ENCODE results near the gene ELOVL6.

ELOVL6 gene

DNA sequence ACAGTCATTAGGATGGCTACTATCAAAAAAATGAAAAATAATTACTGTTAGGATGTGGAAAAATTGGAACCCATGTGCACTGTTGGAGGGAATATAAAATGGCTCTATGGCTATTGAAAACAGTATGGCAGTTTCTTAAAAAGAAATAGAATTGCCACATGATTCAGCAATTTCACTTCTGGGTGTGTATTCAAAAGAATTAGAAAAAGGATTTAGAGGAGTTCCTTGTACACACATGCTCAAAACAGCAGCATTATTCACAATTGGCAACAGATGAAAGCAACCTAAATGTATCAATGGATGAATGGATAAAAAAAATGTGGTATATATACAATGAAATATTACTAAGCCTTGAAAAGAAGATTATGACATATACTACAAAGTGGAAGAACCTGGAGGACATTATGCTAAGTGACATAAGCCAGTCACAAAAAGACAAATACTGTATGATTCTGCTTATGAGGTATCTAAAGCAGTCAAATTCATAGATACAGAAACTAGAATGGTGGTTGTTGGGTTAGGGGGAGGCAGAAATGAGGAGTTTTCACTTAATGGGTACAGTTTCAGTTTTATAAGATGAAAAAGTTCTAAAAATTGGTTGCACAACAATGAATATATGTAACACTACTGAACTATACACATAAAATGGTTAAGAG is 123.2 kb downstream of the ELOVL6 start:
- H3K9ac ChIP-seq (ENCODE audit: low read length in 2 of 2): no peak overlapping the region
- H3K4me1 ChIP-seq (ENCODE audit: control insufficient read depth, insufficient read depth, low read length): no peaks in the 10 kb centered on the region
- no peaks in the 10 kb centered on the region for H3K36me3 ChIP-seq (ENCODE audit: control insufficient read depth in 2 of 2, insufficient read depth in 2 of 2, low read length in 2 of 2)
- H3K27me3 ChIP-seq (ENCODE audit: control insufficient read depth in 1 of 2, insufficient read depth in 2 of 2, low read length in 2 of 2): no peaks in the 10 kb centered on the region
- H3K9me3 ChIP-seq (ENCODE audit: control insufficient read depth in 2 of 2, low read length in 2 of 2): no peaks in the 10 kb centered on the region
- no peak overlapping the region for H3K4me3 ChIP-seq (ENCODE audit: low read length in 2 of 2)
- no peak overlapping the region for H3K27ac ChIP-seq (ENCODE audit: low read length)

DNA sequence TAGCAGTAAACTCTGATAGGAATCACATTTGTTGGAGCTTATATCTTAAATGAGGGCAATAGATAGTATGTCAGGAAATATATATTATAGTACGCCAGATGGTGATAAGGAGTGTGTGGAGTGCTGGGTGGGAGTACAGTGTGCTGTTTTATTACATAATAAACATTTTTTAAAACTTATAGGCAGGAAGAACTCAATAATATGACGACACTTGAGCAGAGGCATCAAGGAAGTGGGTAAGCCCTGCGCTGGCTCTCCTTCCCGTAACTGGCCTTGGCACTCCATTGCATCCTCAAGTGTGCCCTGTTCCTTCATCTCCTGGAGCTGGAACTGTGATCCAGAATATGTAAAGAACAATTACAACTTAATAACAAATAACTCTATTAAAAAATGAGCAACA is 123.8 kb downstream of the ELOVL6 start:
- no peaks in the 10 kb centered on the region for H3K4me1 ChIP-seq (ENCODE audit: control insufficient read depth, insufficient read depth, low read length)
- no peaks in the 10 kb centered on the region for H3K27me3 ChIP-seq (ENCODE audit: control insufficient read depth in 1 of 2, insufficient read depth in 2 of 2, low read length in 2 of 2)
- H3K9ac ChIP-seq (ENCODE audit: low read length in 2 of 2): no peak overlapping the region
- H3K36me3 ChIP-seq (ENCODE audit: control insufficient read depth in 2 of 2, insufficient read depth in 2 of 2, low read length in 2 of 2): no peaks in the 10 kb centered on the region
- H3K4me3 ChIP-seq (ENCODE audit: low read length in 2 of 2): no peak overlapping the region
- H3K27ac ChIP-seq (ENCODE audit: low read length): no peak overlapping the region
- H3K9me3 ChIP-seq (ENCODE audit: control insufficient read depth in 2 of 2, low read length in 2 of 2): no peaks in the 10 kb centered on the region

DNA sequence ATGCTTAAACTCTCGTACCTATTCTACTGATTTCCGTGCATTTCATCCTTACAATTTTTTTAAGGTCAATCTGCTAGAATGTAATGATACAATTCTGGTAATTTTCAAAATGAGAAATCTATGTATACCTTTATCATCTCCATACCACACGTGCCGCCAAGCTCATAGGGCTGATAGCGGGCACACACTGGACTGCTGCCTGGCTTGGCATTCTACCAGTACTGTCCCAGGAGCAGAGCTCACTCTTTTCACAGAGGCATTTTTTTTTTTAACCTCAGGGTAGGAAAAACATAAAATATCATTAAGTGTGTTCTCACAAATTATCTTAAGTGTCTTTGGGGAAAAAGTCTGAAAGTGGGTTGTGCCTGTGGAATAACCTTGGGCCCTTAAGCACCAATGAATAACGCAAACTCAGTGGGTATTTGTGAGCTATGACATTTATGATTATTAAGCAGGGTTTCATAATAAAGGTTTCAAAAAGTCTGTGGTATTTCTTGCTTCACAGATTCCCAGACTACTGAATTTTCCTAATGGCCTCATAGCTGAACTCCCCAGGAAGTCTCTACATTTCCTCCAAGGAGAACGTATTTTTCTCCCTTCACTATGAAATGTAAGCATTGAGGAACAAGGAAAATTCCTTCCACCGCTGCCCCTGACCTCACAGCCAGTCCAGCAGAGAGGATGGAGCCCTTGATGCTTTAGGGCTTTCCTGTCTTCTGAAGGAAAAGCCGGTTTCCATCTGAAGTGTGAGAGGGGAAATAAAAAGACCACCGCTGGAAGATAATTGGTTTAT is 125.2 kb downstream of the ELOVL6 start:
- no peaks in the 10 kb centered on the region for H3K27me3 ChIP-seq (ENCODE audit: control insufficient read depth in 1 of 2, insufficient read depth in 2 of 2, low read length in 2 of 2)
- H3K9ac ChIP-seq (ENCODE audit: low read length in 2 of 2): no peak overlapping the region
- no peaks in the 10 kb centered on the region for H3K36me3 ChIP-seq (ENCODE audit: control insufficient read depth in 2 of 2, insufficient read depth in 2 of 2, low read length in 2 of 2)
- H3K27ac ChIP-seq (ENCODE audit: low read length): no peak overlapping the region
- H3K4me3 ChIP-seq (ENCODE audit: low read length in 2 of 2): no peak overlapping the region
- no peaks in the 10 kb centered on the region for H3K9me3 ChIP-seq (ENCODE audit: control insufficient read depth in 2 of 2, low read length in 2 of 2)
- no peaks in the 10 kb centered on the region for H3K4me1 ChIP-seq (ENCODE audit: control insufficient read depth, insufficient read depth, low read length)

DNA sequence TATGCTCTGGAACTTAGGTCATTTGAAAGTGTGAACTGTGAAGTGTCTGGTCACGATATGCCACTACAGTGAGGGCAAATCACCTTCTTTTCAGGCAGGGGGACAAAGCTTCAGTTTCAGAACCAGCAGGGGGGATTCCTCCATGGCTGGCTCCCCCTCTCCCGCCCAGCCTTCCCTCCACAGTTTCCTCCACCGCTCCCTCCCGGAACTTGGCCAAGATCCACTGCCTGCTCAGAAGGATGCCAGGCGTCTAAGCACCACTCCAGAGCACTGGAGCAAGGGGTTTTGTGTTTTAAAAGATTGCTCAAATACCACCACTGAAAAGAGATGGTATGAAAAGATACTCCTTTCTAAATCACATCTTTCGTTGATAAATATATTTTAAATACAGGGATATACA is 126.9 kb downstream of the ELOVL6 start:
- Histone ChIP-seq H3K9ac (ENCODE audit: low read length in 2 of 2) (no peak overlapping the region), H3K4me3 (ENCODE audit: low read length in 2 of 2) (no peak overlapping the region), H3K4me1 (ENCODE audit: control insufficient read depth, insufficient read depth, low read length) (no peaks in the 10 kb centered on the region), H3K27ac (ENCODE audit: low read length) (no peak overlapping the region), H3K27me3 (ENCODE audit: control insufficient read depth in 1 of 2, insufficient read depth in 2 of 2, low read length in 2 of 2) (no peaks in the 10 kb centered on the region), H3K9me3 (ENCODE audit: control insufficient read depth in 2 of 2, low read length in 2 of 2) (no peaks in the 10 kb centered on the region), H3K36me3 (ENCODE audit: control insufficient read depth in 2 of 2, insufficient read depth in 2 of 2, low read length in 2 of 2) (no peaks in the 10 kb centered on the region)

DNA sequence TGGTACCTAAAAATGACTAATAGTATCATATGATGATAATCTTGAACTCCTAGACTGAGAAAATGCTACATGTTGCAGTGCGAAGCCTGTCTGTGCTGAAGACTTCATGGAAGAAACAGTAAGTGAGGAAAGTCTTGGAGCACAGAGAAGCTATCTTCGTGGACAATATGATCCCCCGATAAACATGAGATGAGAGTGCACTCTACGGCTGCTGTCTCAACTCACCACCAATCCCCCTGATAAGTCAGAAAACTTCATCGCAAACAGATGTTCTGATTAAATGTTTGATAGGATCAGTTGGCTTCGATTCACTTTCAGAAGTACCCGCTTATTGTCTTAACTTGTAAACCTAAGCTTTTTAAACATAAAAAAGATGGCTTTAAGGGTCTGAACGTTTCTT is 130.2 kb downstream of the ELOVL6 start:
- H3K27ac ChIP-seq (ENCODE audit: low read length): no peak overlapping the region
- H3K4me1 ChIP-seq (ENCODE audit: control insufficient read depth, insufficient read depth, low read length): no peaks in the 10 kb centered on the region
- H3K4me3 ChIP-seq (ENCODE audit: low read length in 2 of 2): no peak overlapping the region
- no peaks in the 10 kb centered on the region for H3K36me3 ChIP-seq (ENCODE audit: control insufficient read depth in 2 of 2, insufficient read depth in 2 of 2, low read length in 2 of 2)
- H3K9me3 ChIP-seq (ENCODE audit: control insufficient read depth in 2 of 2, low read length in 2 of 2): no peaks in the 10 kb centered on the region
- no peaks in the 10 kb centered on the region for H3K27me3 ChIP-seq (ENCODE audit: control insufficient read depth in 1 of 2, insufficient read depth in 2 of 2, low read length in 2 of 2)
- no peak overlapping the region for H3K9ac ChIP-seq (ENCODE audit: low read length in 2 of 2)

DNA sequence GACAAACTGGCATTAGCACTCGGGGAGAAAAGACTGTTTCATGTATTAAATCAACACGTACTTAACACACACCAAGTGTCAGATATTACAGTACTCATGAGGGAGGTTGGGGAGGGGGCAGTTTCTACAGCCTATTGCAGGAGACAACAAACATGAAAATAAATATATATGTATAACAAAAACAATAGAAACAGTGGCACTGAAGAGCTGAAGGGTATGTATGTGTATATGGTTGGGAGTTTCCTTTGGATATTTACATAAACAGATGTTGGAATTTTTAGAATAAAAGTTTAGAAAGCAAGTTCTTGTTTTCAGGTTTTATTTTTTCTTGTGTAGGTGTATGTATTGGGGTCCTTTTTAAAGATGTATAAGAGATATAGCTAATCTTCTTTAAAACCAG is 133.5 kb downstream of the ELOVL6 start:
- Histone ChIP-seq H3K27ac (ENCODE audit: low read length) (no peak overlapping the region), H3K4me1 (ENCODE audit: control insufficient read depth, insufficient read depth, low read length) (no peaks in the 10 kb centered on the region), H3K4me3 (ENCODE audit: low read length in 2 of 2) (no peak overlapping the region), H3K36me3 (ENCODE audit: control insufficient read depth in 2 of 2, insufficient read depth in 2 of 2, low read length in 2 of 2) (no peaks in the 10 kb centered on the region), H3K9ac (ENCODE audit: low read length in 2 of 2) (no peak overlapping the region), H3K27me3 (ENCODE audit: control insufficient read depth in 1 of 2, insufficient read depth in 2 of 2, low read length in 2 of 2) (no peaks in the 10 kb centered on the region), H3K9me3 (ENCODE audit: control insufficient read depth in 2 of 2, low read length in 2 of 2) (no peaks in the 10 kb centered on the region)

DNA sequence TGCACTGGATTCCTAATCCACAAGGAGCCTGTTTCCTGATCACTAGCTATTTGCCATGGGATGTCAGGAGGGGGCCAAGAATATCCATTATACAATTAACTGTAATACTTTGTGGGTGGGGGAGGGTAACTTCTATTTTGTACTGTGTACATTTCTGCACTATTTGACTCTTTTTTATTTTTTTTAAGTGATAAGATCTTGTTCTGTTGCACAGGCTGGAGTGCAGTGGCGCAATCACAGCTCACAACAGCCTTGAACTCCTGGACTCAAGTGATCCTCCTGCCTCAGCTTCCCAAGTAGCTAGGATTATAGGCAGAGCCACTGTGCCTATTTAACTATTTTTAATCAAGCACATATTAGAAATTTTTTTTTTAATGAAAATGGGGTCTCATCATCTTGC is 134.1 kb downstream of the ELOVL6 start:
- Histone ChIP-seq H3K36me3 (ENCODE audit: control insufficient read depth in 2 of 2, insufficient read depth in 2 of 2, low read length in 2 of 2) (no peaks in the 10 kb centered on the region), H3K27ac (ENCODE audit: low read length) (no peak overlapping the region), H3K9ac (ENCODE audit: low read length in 2 of 2) (no peak overlapping the region), H3K4me1 (ENCODE audit: control insufficient read depth, insufficient read depth, low read length) (no peaks in the 10 kb centered on the region), H3K4me3 (ENCODE audit: low read length in 2 of 2) (no peak overlapping the region), H3K27me3 (ENCODE audit: control insufficient read depth in 1 of 2, insufficient read depth in 2 of 2, low read length in 2 of 2) (no peaks in the 10 kb centered on the region), H3K9me3 (ENCODE audit: control insufficient read depth in 2 of 2, low read length in 2 of 2) (no peaks in the 10 kb centered on the region)

DNA sequence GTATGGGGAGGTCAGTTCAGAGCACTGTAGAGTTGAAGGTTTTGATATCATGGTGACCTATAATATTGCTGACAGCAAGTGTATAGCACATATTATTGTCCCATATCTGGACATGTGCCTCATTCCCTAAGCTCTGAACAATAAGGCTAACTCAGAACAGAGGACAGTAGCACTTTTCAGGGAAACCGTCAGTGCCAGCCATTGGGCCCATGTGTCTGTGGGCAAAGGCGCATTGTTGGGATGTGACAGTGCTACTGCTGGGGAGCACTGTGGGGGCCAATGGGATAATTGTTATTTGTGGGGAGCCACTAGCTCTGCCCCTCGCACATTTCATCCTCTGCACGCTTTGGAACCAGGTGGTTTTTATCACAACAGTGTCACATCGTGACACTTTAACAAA is 136.2 kb downstream of the ELOVL6 start:
- H3K27ac ChIP-seq (ENCODE audit: low read length): no peak overlapping the region
- H3K9ac ChIP-seq (ENCODE audit: low read length in 2 of 2): no peak overlapping the region

DNA sequence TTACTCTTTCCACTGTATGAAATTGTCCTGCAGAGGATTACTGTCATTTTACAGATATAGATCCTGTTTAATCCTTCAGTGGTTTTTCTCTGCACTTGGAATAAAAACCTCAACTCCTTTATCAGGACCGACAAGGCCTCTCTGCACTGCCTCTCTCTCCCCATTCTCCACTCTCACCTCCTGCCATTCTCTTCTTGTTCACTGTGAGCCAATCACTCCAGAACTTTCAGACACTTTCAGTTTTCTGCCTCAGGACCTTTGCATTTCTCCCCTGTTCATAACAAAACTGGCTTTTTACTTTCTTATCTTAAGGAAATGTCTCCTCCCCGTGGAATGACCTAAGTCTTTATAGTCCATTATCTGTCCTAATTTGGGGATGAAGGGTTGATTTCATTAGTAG is 137.3 kb downstream of the ELOVL6 start:
- H3K36me3 ChIP-seq (ENCODE audit: control insufficient read depth in 2 of 2, insufficient read depth in 2 of 2, low read length in 2 of 2): no peaks in the 10 kb centered on the region
- H3K9me3 ChIP-seq (ENCODE audit: control insufficient read depth in 2 of 2, low read length in 2 of 2): no peaks in the 10 kb centered on the region
- H3K4me1 ChIP-seq (ENCODE audit: control insufficient read depth, insufficient read depth, low read length): no peaks in the 10 kb centered on the region
- H3K9ac ChIP-seq (ENCODE audit: low read length in 2 of 2): no peak overlapping the region
- H3K27me3 ChIP-seq (ENCODE audit: control insufficient read depth in 1 of 2, insufficient read depth in 2 of 2, low read length in 2 of 2): no peaks in the 10 kb centered on the region
- H3K27ac ChIP-seq (ENCODE audit: low read length): no peak overlapping the region
- H3K4me3 ChIP-seq (ENCODE audit: low read length in 2 of 2): no peak overlapping the region

More for the DNA sequence above, 136.2 kb downstream of the ELOVL6 start:
- Histone ChIP-seq H3K4me1 (ENCODE audit: control insufficient read depth, insufficient read depth, low read length) (no peaks in the 10 kb centered on the region), H3K36me3 (ENCODE audit: control insufficient read depth in 2 of 2, insufficient read depth in 2 of 2, low read length in 2 of 2) (no peaks in the 10 kb centered on the region), H3K4me3 (ENCODE audit: low read length in 2 of 2) (no peak overlapping the region), H3K9me3 (ENCODE audit: control insufficient read depth in 2 of 2, low read length in 2 of 2) (no peaks in the 10 kb centered on the region), H3K27me3 (ENCODE audit: control insufficient read depth in 1 of 2, insufficient read depth in 2 of 2, low read length in 2 of 2) (no peaks in the 10 kb centered on the region)

DNA sequence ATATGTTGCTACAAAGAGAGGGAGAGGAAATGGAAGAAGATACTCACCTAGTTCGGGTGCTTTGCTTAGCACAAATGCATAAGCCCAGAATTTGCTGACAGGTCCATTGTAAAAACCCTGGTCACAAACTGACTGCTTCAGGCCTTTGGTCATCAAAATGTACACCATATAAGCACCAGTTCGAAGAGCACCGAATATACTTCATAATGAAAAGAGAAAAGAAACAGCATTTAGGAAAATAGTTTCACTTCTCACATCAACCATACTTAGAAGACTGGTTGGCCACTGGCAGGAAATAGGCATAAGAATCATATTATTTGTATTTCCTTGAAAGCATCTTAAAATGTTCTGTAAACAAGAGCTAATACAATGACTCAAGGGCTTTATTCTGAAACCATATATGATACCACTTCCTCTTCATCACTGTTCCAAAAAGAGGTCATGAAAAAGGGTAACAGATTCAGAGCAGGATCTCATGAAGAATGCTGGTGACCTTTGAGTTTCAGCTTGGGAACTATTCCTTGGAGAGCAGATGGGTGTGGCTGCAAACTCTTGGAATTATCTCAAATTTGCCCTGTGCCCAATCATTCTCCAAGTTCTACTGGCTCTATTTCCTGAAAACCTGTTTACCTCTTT is 138.7 kb downstream of the ELOVL6 start:
- Histone ChIP-seq H3K9me3 (ENCODE audit: control insufficient read depth in 2 of 2, low read length in 2 of 2) (no peaks in the 10 kb centered on the region), H3K9ac (ENCODE audit: low read length in 2 of 2) (no peak overlapping the region), H3K4me1 (ENCODE audit: control insufficient read depth, insufficient read depth, low read length) (no peaks in the 10 kb centered on the region), H3K36me3 (ENCODE audit: control insufficient read depth in 2 of 2, insufficient read depth in 2 of 2, low read length in 2 of 2) (no peaks in the 10 kb centered on the region), H3K27me3 (ENCODE audit: control insufficient read depth in 1 of 2, insufficient read depth in 2 of 2, low read length in 2 of 2) (no peaks in the 10 kb centered on the region), H3K4me3 (ENCODE audit: low read length in 2 of 2) (no peak overlapping the region), H3K27ac (ENCODE audit: low read length) (no peak overlapping the region)

DNA sequence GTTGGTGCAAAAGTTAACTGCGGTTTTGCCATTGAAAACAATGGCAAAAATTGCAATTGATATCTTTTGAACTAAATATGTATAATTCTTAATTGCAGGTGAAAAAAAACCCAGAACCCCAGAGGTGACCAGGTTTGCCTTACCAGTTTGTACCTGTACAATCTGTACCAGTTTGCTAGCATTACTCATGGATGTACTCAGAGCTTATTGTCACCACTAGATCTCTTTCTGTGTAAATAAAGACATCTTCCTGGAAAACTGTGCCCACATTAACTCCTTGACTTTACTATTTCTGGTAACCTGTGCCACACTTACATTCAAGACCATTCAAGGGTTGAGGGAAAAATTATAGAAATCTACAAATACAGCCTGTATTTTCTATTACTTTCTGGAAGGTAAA is 139.7 kb downstream of the ELOVL6 start:
- no peaks in the 10 kb centered on the region for H3K27me3 ChIP-seq (ENCODE audit: control insufficient read depth in 1 of 2, insufficient read depth in 2 of 2, low read length in 2 of 2)
- no peak overlapping the region for H3K27ac ChIP-seq (ENCODE audit: low read length)
- no peaks in the 10 kb centered on the region for H3K36me3 ChIP-seq (ENCODE audit: control insufficient read depth in 2 of 2, insufficient read depth in 2 of 2, low read length in 2 of 2)
- H3K4me3 ChIP-seq (ENCODE audit: low read length in 2 of 2): no peak overlapping the region
- no peaks in the 10 kb centered on the region for H3K4me1 ChIP-seq (ENCODE audit: control insufficient read depth, insufficient read depth, low read length)
- no peaks in the 10 kb centered on the region for H3K9me3 ChIP-seq (ENCODE audit: control insufficient read depth in 2 of 2, low read length in 2 of 2)
- no peak overlapping the region for H3K9ac ChIP-seq (ENCODE audit: low read length in 2 of 2)
